Measurements from ENCODE around the gene MVP. TPM values are rescaled to one million over a fixed set of nuclear protein-coding genes. Genes with fewer than 3 reads are reported as not detected.
A peak's percentile ranks its signal among the peaks of the same experiment; 100 is the strongest.

Gene MVP
- total RNA-seq, 4 donors from 2014 or later: 40.3 to 77.5 (median 47.6) TPM

- no peaks in the 10 kb centered on the region for H3K36me3 ChIP-seq
- DNase-seq (no peak), ATAC-seq (peak in 1 of 2 donors; percentile 30)
- no peak overlapping the region for H3K4me3 ChIP-seq
- intact Hi-C loops (cut with DNase I; ENCODE audit: low total_unique reads) (no loop called here), in situ Hi-C loops (cut with MboI; ENCODE audit: low sequenced_read_pairs in 4 of 4) (no loop called here)
- H3K4me1 ChIP-seq: no peaks in the 10 kb centered on the region
- H3K9me3 ChIP-seq: no peaks in the 10 kb centered on the region
- H3K27ac ChIP-seq: no peak overlapping the region
- TF ChIP-seq POLR2A (IDR thresholded peaks at IDR 0.05) (no peak), CTCF (IDR thresholded peaks at IDR 0.05 in 4 of 5, conservative IDR thresholded peaks at IDR 0.05 in 1 of 5) (no peak)
- H3K27me3 ChIP-seq: peaks cover 0 to 3% (median 0%) of the 10 kb centered on the region in 3 donors
Observed at GRCh38 chr16:29891525-29892457, 71.5 kb downstream of the MVP start.

- ATAC-seq (no peak), DNase-seq (no peak)
- in situ Hi-C loops (cut with MboI; ENCODE audit: low sequenced_read_pairs in 4 of 4) (no loop called here), intact Hi-C loops (cut with DNase I; ENCODE audit: low total_unique reads) (no loop called here)
- Histone ChIP-seq H3K27me3 (peaks cover 0 to 3% (median 3%) of the 10 kb centered on the region in 3 donors), H3K9me3 (no peaks in the 10 kb centered on the region), H3K4me3 (no peak overlapping the region), H3K27ac (no peak overlapping the region), H3K4me1 (no peaks in the 10 kb centered on the region), H3K36me3 (no peaks in the 10 kb centered on the region)
- TF ChIP-seq POLR2A (IDR thresholded peaks at IDR 0.05): no peak
- no peak for TF ChIP-seq CTCF (IDR thresholded peaks at IDR 0.05 in 4 of 5, conservative IDR thresholded peaks at IDR 0.05 in 1 of 5)
Observed at GRCh38 chr16:29892458-29892813, 72.2 kb downstream of the MVP start.

- no peak for DNase-seq
- no peak overlapping the region for H3K27ac ChIP-seq
- H3K4me1 ChIP-seq: no peaks in the 10 kb centered on the region
- in situ Hi-C loops (cut with MboI; ENCODE audit: low sequenced_read_pairs in 4 of 4) (no loop called here), intact Hi-C loops (cut with DNase I; ENCODE audit: low total_unique reads) (no loop called here)
- H3K4me3 ChIP-seq: no peak overlapping the region
- no peaks in the 10 kb centered on the region for H3K36me3 ChIP-seq
- H3K27me3 ChIP-seq: peaks cover 11 to 14% (median 12%) of the 10 kb centered on the region in 3 donors
- no peak for TF ChIP-seq CTCF (IDR thresholded peaks at IDR 0.05 in 4 of 5, conservative IDR thresholded peaks at IDR 0.05 in 1 of 5)
- no peak for TF ChIP-seq POLR2A (IDR thresholded peaks at IDR 0.05)
- ATAC-seq: no peak
- no peaks in the 10 kb centered on the region for H3K9me3 ChIP-seq
Observed at GRCh38 chr16:29893553-29893952, 73.3 kb downstream of the MVP start.

GRCh38 chr16:29894352-29894751 is 74.1 kb downstream of the MVP start:
- H3K27me3 ChIP-seq: peaks cover 19 to 20% (median 20%) of the 10 kb centered on the region in 3 donors

More at GRCh38 chr16:29894352-29894751, 74.1 kb downstream of the MVP start:
- Histone ChIP-seq H3K9me3 (no peaks in the 10 kb centered on the region), H3K36me3 (no peaks in the 10 kb centered on the region), H3K27ac (no peak overlapping the region), H3K4me3 (no peak overlapping the region), H3K4me1 (no peaks in the 10 kb centered on the region)
- TF ChIP-seq CTCF (IDR thresholded peaks at IDR 0.05 in 4 of 5, conservative IDR thresholded peaks at IDR 0.05 in 1 of 5) (no peak), POLR2A (IDR thresholded peaks at IDR 0.05) (no peak)
- DNase-seq (no peak), ATAC-seq (no peak)
- intact Hi-C loops (cut with DNase I; ENCODE audit: low total_unique reads): no loop called here
- in situ Hi-C loops (cut with MboI; ENCODE audit: low sequenced_read_pairs in 4 of 4): no loop called here
